GM21619 (cell line): Measurements from ENCODE around the gene AATK.

Experiments
- ATAC-seq: cut with Tn5 transposase; IDR thresholded peaks from one replicate; pipeline ENCODE4 v1.9.1; 2021; ENCODE audit not compliant: unreplicated experiment

Gene AATK

GRCh38 chr17:81197409-81197795 lies 31.4 kb upstream of the AATK start:
- ATAC-seq, result no peak

GRCh38 chr17:81196505-81197408 lies 30.7 kb upstream of the AATK start:
- no peak for ATAC-seq

GRCh38 chr17:81195941-81196495 lies 30.0 kb upstream of the AATK start:
- ATAC-seq, result no peak

- no peak for ATAC-seq
Measured at GRCh38 chr17:81194941-81195901, 29.2 kb upstream of the AATK start.

- no peak for ATAC-seq
Measured at GRCh38 chr17:81194225-81194760, 28.3 kb upstream of the AATK start.

GRCh38 chr17:81193470-81194224 lies 27.6 kb upstream of the AATK start:
- no peak for ATAC-seq

- ATAC-seq, result no peak
Measured at GRCh38 chr17:81193051-81193410, 27.0 kb upstream of the AATK start.

GRCh38 chr17:81192386-81193050 lies 26.5 kb upstream of the AATK start:
- ATAC-seq, result no peak

GRCh38 chr17:81191646-81192045 lies 25.6 kb upstream of the AATK start:
- ATAC-seq, result no peak

- ATAC-seq, result no peak
Measured at GRCh38 chr17:81191116-81191515, 25.1 kb upstream of the AATK start.

GRCh38 chr17:81190591-81190990 lies 24.6 kb upstream of the AATK start:
- ATAC-seq, result no peak

- ATAC-seq, result no peak
Measured at GRCh38 chr17:81189670-81190530, 23.9 kb upstream of the AATK start.

- ATAC-seq, result no peak
Measured at GRCh38 chr17:81189016-81189415, 23.0 kb upstream of the AATK start.

GRCh38 chr17:81188491-81188840 lies 22.4 kb upstream of the AATK start:
- no peak for ATAC-seq

GRCh38 chr17:81187586-81188490 lies 21.8 kb upstream of the AATK start:
- ATAC-seq, result no peak

- no peak for ATAC-seq
Measured at GRCh38 chr17:81187120-81187519, 21.1 kb upstream of the AATK start.

- ATAC-seq, result no peak
Measured at GRCh38 chr17:81186203-81186602, 20.2 kb upstream of the AATK start.

- no peak for ATAC-seq
Measured at GRCh38 chr17:81184555-81184954, 18.5 kb upstream of the AATK start.
